GM20000 (cell line): ENCODE measurements around the gene HIP1R.

Experiments
- DNase-seq: peaks from one replicate; pipeline ENCODE4 v3.0.0; 2012; ENCODE audit warnings: low spot score
- CTCF ChIP-seq: IDR thresholded peaks from 2 replicates; pipeline ENCODE4 v1.5.1; 2012; ENCODE audit warnings: mild to moderate bottlenecking, control low read depth; ENCODE audit errors: extremely low read depth, missing control alignments

The HIP1R gene

DNA sequence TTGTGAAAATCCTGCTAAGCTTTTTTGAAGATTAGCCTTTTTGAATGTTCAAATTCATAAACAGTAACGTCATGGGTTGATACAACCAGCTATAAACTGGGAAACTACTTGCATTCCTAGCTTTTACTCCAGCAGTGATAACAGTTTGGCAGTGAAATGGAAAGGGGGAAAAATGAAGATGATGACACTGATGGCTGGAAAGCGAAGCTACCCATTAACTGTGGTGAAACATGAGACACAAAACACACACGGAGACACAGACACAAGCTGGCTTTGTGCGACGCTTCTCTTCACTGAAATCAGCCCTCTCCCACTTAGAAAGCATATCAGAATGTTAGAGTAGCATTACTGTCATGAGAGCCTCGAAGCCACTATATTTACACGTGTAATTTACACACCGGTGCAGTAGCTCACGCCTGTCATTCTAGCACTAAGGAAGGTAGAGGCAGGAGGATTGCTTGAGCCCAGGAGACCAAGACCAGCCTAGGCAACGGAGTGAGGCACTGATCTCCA is 45.0 kb downstream of the HIP1R start:
- DNase-seq = no peak
- no peak for TF ChIP-seq CTCF

GRCh38 chr12:122880668-122881067 is 45.4 kb downstream of the HIP1R start:
- no peak for DNase-seq
- TF ChIP-seq CTCF = no peak

- DNase-seq = no peak
- no peak for TF ChIP-seq CTCF
Observed at GRCh38 chr12:122882908-122883558, 47.8 kb downstream of the HIP1R start.

- no peak for DNase-seq
- no peak for TF ChIP-seq CTCF
Observed at GRCh38 chr12:122884091-122884826, 49.0 kb downstream of the HIP1R start.

DNA sequence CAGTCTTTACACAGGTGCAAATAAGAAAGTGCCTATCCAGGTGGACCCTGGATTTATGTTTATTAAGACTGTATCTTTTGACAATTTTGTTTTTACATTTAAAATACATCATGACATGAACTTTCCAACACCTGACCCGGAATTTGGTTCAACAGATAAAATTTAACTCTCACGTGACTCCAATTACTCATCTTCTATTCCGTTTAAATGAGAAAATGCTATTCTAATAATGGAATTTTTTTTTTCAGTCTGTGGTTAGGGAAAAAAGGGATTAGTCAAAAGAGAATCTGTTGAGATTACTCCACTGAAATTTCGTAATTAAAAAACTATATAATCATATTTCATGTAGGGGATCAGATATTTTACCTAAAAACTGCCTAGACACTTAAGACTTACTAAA is 49.6 kb downstream of the HIP1R start:
- no peak for DNase-seq
- no peak for TF ChIP-seq CTCF

DNA sequence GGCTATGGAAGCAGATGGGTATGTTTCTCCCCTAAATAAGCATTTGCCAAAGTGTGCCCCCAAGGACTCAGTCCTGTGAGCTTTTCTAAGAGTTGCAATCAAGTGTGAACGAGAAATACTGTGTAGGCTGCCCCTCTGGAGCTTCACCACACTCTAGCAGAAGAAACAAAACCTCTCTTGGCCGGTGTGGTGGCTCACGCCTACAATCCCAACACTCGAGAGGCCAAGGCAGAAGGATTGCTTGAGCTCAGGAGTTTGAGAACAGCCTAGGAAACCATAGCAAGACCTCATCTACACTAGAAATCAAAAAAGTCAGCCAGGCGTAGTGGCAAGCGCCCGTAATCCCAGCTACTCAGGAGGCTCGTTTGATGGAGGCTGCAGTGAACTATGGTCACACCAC is 50.9 kb downstream of the HIP1R start:
- TF ChIP-seq CTCF = no peak
- DNase-seq = no peak

DNA sequence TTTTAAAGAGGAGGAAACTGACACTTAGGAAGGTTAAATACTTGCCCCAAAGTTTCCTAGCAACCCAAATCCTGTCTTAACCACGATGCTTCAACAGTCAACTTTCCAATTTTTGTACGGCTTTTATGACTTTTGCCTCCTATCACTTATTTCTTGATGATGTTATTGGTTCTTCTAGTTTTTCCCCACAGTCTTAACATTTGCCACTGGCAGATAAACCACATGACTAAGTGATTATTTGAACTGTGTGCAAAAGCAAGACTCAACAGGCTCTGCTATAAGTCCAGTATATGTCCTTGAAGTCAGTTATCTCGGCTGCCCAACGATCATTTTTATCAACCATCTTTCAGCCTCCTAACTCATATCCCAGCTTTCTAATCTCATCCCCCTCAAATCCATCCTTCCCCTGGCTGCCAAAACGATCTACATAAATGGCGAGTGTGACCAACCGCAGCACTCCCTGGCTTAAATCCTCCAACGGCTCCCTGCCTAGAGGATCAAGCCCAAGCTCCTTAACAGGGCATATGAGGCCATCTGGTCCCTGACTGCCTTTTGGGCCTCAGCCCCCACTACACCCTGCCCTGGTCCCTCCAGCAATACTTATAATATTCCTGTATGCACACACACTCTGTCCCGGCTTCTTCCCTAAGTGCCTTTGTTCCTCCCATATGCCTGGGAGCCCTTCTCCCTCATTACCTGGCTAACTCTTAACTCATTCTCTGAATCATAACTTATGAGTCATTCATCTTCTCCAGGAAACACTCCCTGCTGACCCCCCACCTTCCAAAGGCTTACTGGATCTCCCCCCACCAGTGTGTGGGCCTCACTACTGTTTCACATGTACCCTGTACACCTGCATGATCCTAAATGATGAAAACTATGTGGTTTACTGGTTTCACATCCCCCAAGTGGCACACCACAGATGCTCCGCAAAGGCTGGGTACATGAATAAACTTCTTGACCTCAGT is 51.9 kb downstream of the HIP1R start:
- no peak for DNase-seq
- TF ChIP-seq CTCF = no peak
